Activated CD4-positive, alpha-beta T cell treated with anti-CD3 and anti-CD28 coated beads, Interleukin-2, amount 50 U/mL, for 1 hour (primary cell): ENCODE measurements around the gene SULT1C4.

Experiments used
- DNase-seq: peaks from one replicate; pipeline ENCODE4 v3.0.0-alpha.2; 2020

SULT1C4 gene

GRCh38 chr2:108376774-108377173 is 980 bp upstream of the SULT1C4 start:
- DNase-seq: no peak

- no peak for DNase-seq
These were observed 353 bp upstream of the SULT1C4 start for GRCh38 chr2:108377401-108377800.

DNA sequence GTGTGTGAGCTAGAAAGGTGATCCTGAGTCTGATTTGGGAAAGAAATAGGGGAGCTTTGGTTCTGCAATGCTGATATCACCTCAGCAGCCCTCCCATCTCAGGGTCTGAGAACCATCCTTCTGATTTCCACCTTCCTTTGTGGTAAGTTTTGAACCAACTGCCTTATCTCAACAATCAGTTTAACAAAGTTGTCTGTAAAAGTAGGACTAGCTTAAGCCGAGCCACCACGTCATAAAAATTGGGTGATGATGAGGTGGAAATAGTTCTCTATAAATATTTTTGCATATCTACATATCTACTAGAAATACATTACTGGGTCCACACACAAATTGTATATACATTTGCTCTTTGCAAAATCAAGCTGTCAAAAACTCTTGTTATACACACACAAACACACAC is 1.1 kb downstream of the SULT1C4 start:
- DNase-seq: no peak

DNA sequence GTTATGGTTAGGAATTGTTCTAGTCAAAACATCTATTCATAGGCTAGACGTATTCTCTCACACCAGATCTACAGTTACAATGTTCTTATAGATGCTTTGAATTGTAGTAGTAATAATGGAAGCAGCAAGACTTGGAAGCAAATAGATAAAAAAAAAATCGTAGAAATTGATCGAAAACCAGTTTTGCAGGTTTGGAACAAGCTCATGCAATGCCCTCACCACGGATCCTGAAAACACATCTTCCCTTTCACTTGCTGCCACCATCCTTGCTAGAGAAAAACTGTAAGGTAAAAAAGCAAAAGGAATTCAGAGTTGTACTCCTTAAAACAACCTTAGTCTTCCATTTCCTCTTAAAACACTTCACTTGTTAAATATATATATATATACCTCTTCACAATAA is 4.4 kb downstream of the SULT1C4 start:
- no peak for DNase-seq

DNA sequence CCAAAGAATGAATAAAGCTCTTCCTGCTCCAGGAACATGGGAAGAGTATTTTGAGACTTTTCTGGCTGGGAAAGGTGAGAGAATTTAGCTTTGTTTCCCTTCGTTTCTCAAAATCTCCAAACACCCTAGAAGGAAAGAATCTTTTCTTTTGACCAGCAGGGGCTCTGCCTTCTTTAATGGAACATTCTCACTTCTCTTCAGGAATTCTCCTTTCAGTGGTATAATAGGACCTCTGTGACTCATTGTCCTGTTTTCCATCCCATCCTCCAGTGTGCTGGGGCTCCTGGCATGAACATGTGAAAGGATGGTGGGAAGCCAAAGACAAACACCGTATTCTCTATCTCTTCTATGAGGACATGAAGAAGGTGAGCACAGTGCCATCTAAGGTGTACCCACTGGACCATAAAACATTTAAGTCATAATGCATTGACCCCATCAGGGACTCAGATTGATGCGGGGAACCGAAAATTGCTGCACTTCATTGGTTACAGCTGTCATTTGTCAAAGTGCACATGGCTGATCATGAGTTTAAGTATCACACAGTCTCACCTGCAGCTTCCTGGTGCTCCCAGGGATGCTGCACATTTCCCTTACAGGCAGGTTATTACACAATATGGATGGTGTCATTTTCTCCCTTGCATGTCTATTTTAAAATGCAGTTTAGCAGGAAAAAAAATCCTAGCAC is 5.5 kb downstream of the SULT1C4 start:
- DNase-seq: no peak

- DNase-seq: no peak
These were observed 7.1 kb downstream of the SULT1C4 start for GRCh38 chr2:108384662-108385393.

GRCh38 chr2:108385411-108386071 is 7.8 kb downstream of the SULT1C4 start:
- no peak for DNase-seq

DNA sequence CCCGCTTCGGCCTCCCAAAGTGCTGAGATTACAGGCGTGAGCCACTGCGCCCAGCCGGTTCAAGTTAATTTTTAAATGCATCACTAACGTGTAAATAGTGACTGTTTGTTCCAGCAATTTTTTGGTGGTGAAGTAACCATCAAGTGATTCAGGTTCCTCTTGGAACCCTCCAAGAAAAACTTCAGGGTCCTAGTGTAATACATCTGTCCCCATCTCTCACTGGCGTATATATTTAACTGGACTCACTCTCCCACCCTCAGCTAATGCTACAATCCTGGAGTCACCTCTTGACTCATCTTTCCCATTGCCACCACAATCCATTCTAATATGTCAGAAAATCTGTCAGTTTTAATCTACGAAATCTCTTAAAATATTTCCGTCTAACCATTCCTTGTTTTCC is 10.3 kb downstream of the SULT1C4 start:
- no peak for DNase-seq

DNA sequence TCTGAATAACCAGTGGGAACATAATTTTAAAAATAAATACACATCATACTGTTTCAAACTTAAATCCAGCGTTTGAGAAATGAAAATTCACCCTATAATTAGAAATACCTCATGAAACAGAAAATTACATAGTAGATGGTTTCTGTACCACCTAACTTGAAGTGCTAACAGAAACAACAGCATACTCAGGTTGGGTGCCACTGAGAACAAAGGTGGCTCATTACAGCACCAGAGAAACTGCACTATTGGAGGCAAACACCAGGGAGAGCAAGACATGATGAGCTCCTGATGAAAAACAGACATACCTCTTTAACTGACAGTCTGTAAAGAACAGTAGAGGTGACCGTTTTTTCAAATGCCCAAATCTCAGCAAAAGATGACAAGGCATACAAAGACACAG is 12.6 kb downstream of the SULT1C4 start:
- no peak for DNase-seq

GRCh38 chr2:108392029-108392428 is 14.3 kb downstream of the SULT1C4 start:
- no peak for DNase-seq

DNA sequence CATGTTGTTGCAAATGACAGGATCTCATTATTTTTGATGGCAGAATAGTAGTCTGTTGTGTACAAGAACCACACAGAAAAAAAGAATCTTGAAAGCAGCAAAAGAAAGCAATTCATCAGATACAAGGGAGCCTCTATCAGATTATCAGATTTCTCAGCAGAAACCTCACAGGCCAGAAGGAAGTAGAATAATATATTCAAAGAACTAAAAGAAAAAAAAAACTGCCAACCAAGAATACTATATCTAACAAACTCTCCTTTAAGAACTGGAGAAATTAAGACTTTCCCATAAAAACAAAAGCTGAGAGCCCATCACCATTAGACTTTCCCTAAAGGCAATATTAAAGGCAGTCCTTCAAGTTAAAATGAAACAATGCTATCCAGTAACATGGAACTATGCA is 15.4 kb downstream of the SULT1C4 start:
- DNase-seq: no peak

GRCh38 chr2:108395155-108395554 is 17.4 kb downstream of the SULT1C4 start:
- DNase-seq: no peak

- DNase-seq: no peak
These were observed 19.1 kb downstream of the SULT1C4 start for GRCh38 chr2:108396845-108397244.

GRCh38 chr2:108399479-108399878 is 21.7 kb downstream of the SULT1C4 start:
- no peak for DNase-seq

DNA sequence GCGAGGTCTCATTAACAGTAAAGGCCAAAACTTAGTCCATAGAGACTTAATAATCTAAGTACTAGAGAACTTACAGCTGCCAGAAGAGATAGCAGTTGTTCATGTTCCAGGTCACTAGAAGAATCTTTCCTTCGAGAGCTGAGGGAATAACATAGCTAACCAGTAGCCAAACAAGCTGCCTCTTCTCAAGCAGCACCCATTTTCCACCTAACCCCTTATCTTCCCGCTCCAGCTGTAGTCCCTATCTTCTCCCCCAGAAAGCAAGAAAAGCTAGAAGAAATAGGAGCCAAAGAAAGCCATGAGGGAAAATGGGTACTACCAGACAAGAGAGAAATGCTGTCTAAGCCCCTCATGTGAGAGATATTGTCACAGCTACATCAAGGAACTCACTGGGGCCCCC is 24.0 kb downstream of the SULT1C4 start:
- no peak for DNase-seq

GRCh38 chr2:108403494-108403893 is 25.7 kb downstream of the SULT1C4 start:
- no peak for DNase-seq

DNA sequence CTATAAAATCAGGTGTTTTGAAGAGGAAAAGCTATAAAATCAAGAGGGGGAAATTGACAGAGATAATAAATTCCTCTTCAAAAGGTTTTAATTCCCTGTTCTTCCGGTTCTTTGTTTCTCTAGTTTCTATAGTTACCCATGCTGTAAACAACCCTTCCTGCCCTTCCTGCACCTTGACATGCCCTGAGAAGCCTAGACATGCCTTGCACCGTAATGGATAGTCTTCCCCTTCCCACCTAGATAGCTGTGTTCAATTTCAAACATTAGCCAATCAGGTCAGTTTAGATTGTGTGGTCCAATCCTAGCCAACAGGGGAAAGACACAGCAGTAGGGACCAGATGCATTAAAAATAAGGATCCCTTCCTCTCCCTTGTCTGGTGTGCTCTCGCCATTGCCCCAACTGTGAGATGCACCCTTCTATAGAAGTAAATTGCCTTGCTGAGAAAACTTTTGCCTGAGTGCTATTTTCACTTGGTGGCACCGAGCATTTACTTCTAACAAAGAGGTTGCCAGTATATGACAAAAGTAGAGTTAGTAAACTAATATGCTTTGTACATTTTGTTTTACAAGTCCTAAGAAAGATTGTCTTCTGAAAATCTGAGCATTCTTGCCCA is 27.1 kb downstream of the SULT1C4 start:
- DNase-seq: no peak

DNA sequence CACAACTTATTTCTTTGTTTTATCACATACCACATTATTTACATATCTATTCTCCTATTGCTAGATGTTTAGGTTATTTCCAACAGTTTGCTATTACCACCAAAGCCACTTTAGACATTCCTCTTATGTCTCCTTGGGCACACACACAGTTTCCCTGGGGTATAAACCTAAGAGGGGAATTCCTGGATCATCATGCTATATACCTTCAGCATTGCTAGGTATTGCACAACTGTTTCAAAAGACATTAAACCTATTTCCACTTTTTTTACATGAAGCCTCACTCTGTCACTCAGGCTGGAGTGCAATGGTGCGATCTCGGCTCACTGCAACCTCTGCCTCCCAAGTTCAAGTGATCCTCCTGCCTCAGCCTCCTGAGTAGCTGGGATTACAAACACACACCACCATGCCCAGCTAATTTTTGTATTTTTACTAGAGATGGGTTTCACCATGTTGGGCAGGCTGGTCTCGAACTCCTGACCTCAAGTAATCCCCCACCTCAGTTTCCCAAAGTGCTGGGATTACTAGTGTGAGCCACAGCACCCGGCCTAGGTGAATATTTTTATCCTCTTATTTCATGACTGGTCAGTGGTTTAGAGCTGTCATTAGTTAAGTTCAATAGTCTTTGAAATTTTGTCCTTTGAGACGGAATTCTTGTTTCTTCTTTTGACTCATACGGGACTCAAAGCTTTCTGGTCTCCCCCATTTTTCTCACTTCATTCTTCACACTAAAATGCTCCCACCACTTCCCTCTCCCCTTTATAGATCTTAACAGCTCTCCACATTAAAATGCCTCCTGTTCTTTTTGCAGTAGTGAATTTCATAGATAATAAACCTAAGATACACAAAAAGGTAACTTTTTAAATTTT is 30.3 kb downstream of the SULT1C4 start:
- no peak for DNase-seq

DNA sequence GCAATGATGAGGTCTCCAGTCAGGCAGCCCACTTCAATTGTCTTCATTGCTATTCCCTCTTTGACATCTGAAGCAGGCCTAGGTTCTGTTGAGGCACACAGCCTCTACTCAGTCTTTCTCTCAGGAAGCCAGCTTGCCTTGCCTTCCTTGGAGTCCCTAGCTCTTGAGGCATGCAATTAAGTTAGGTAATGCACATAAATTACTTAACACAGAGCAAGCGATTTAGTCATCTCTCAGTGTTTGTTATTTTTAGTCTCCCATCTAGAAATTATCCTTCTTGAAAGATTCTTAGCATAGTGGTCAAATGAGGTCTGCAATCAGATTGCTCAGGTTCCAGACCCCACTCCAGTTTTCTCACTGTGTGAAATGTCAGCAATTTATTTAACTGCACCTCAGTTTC is 32.0 kb downstream of the SULT1C4 start:
- DNase-seq: no peak

- DNase-seq: no peak
These were observed 35.4 kb downstream of the SULT1C4 start for GRCh38 chr2:108412995-108413710.

- DNase-seq: no peak
These were observed 35.9 kb downstream of the SULT1C4 start for GRCh38 chr2:108413711-108414095.

- no peak for DNase-seq
These were observed 36.6 kb downstream of the SULT1C4 start for GRCh38 chr2:108414256-108414876.
